Cardiac fibroblast (primary cell): ENCODE data around the gene ADRB2.

ENCODE experiments used
- DNase-seq, 2 donors: peaks; one replicate each; pipeline versions ENCODE4 v3.0.0 to v3.0.0-alpha.2; 2010; ENCODE audit warnings: low read depth in 2 of 2
- H3K4me3 ChIP-seq, 2 donors: replicated peaks in 1 of 2; 1 replicate in 1 of 2; 2 replicates in 1 of 2; pipeline ENCODE4 v1.5.1; 2011; ENCODE audit warnings: low read depth in 2 of 2, low read length in 2 of 2, mild to moderate bottlenecking in 2 of 2, moderate library complexity in 1 of 2
- CTCF ChIP-seq: IDR thresholded peaks from one replicate; pipeline ENCODE4 v1.5.1; 2011; ENCODE audit warnings: low read depth, mild to moderate bottlenecking, low read length, inconsistent platforms

The ADRB2 gene

GRCh38 chr5:148858106-148858505 is 31.7 kb downstream of the ADRB2 start:
- no peak overlapping the region for H3K4me3 ChIP-seq
- DNase-seq: peak in 1 of 2 donors; percentile 56

DNA sequence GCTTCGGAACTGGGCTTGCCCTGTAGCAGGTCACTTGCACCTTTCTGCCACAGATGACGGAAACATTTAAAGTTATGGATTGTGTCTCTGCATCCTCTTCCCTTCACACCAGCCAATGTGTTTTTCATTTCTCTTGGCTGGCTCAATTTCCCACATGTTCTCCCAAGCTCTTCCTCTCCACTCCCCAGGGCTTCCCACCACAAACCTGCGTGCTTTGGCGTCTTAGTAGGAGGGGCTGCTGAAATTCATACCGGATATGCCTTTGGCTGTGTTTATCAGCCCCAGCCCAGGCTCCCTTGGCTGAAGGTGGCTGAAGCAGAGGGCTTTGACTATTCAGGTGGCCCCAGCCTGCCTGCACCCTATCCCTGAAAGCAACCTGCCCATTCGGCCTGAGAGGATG is 32.1 kb downstream of the ADRB2 start:
- DNase-seq: no peak
- no peak for TF ChIP-seq CTCF
- H3K4me3 ChIP-seq: no peak overlapping the region

More at GRCh38 chr5:148858106-148858505, 31.7 kb downstream of the ADRB2 start:
- no peak for TF ChIP-seq CTCF

DNA sequence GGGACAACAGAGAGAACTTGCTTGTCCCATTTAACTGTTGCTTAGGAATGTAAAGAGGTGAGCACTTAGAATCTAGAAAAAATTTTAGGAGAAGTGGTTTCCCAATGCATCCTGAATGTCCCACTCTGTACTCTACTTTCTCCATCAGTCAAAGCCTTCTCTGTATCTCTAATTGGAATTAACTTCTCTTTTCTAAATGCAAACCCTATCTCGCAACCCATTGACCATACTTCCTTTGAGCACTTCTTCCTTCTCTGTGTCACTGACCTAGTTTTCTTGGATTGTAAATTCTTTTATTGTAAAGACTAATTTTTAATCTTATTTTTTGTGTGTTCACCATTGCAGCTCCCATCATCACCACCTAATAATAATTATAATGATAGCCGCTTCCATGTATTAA is 33.3 kb downstream of the ADRB2 start:
- no peak for DNase-seq
- H3K4me3 ChIP-seq: no peak overlapping the region
- TF ChIP-seq CTCF: no peak

GRCh38 chr5:148860599-148860998 is 34.2 kb downstream of the ADRB2 start:
- no peak overlapping the region for H3K4me3 ChIP-seq

GRCh38 chr5:148861088-148861487 is 34.7 kb downstream of the ADRB2 start:
- H3K4me3 ChIP-seq: no peak overlapping the region
- DNase-seq: no peak
- no peak for TF ChIP-seq CTCF

More at GRCh38 chr5:148860599-148860998, 34.2 kb downstream of the ADRB2 start:
- DNase-seq: no peak
- TF ChIP-seq CTCF: no peak

DNA sequence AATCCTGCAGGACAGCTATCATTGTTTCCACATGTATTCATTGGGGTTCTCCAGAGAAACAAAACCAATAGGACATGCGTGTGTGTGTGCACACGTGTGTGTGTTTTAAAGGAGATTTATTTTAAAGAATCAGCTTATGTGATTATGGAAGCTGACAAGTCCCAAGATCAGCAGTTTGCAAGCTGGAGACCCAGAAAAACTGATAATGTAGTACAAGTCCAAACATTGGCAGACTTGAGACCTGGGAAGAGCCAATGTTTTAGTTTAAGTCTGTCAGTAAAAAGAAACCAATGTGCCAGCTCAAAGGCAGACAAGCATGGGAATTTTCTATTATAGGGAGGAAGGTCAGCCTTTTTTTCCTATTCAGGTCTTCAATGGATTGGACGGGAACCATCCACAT is 35.3 kb downstream of the ADRB2 start:
- DNase-seq: no peak
- TF ChIP-seq CTCF: no peak
- no peak overlapping the region for H3K4me3 ChIP-seq

- DNase-seq: peak; percentile 20 to 56
- no peak overlapping the region for H3K4me3 ChIP-seq
- no peak for TF ChIP-seq CTCF
Measured at GRCh38 chr5:148864113-148864841, 37.9 kb downstream of the ADRB2 start.
